Measurements from ENCODE around the gene RALGAPA1. TPM values are rescaled to one million over a fixed set of nuclear protein-coding genes. Genes with fewer than 3 reads are reported as not detected.

The RALGAPA1 gene
- total and polyA plus RNA-seq, 7 donors: 10.2 to 89.9 (median 58.6) TPM

DNA sequence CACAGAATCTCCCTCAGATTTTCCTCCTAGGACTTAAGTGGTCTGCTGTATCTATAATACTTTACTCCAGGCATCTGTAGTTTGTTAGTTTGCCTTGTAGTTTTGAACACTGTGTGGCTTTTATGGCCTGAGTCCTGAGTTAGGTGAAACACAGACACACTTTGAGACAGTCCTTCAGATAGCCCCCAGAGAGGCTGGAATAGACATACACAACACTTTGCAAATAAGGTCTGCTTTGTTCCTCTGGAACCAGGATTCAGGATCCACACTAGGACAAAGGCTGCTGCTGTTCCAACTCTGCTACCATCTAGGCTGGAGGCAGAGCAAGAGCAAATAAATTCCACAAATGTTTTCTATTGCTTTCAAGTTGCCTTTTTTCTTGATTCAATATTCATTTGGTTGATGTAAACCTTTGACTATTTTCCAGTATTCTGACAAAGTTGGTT is 316.5 kb downstream of the RALGAPA1 start:
- H3K36me3 ChIP-seq: no peaks in the 10 kb centered on the region
- no peak for DNase-seq
- H3K4me1 ChIP-seq: no peaks in the 10 kb centered on the region
- TF ChIP-seq POLR2AphosphoS5 (IDR thresholded peaks at IDR 0.05) (no peak), POLR2A (IDR thresholded peaks at IDR 0.05) (no peak), EP300 (IDR thresholded peaks at IDR 0.05) (no peak)
- TF ChIP-seq, protein P1, sequence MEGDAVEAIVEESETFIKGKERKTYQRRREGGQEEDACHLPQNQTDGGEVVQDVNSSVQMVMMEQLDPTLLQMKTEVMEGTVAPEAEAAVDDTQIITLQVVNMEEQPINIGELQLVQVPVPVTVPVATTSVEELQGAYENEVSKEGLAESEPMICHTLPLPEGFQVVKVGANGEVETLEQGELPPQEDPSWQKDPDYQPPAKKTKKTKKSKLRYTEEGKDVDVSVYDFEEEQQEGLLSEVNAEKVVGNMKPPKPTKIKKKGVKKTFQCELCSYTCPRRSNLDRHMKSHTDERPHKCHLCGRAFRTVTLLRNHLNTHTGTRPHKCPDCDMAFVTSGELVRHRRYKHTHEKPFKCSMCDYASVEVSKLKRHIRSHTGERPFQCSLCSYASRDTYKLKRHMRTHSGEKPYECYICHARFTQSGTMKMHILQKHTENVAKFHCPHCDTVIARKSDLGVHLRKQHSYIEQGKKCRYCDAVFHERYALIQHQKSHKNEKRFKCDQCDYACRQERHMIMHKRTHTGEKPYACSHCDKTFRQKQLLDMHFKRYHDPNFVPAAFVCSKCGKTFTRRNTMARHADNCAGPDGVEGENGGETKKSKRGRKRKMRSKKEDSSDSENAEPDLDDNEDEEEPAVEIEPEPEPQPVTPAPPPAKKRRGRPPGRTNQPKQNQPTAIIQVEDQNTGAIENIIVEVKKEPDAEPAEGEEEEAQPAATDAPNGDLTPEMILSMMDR (IDR thresholded peaks at IDR 0.05): no peak
- intact Hi-C loops (cut with DNase I): no loop called here
- H3K27ac ChIP-seq: no peak overlapping the region
- H3K9me3 ChIP-seq: peaks cover 0 to 7% (median 5%) of the 10 kb centered on the region in 4 donors
- H3K4me3 ChIP-seq: no peak overlapping the region
- H3K27me3 ChIP-seq: no peaks in the 10 kb centered on the region

Small RNAs within 50 kb of the gene (small RNA-seq; reads per million reads assigned to genes)
- 0 reads per million in 3 donors for gene RF00322

Other genes with a start within 250 kb of the RALGAPA1 start
- 10 to 100 TPM in 2 of 4 donors, 1 to 10 TPM in 2; 5.8 to 10.5 (median 9.7) TPM for gene BRMS1L, start 17.0 kb upstream of the RALGAPA1 start, total RNA-seq
- 1 to 10 TPM; 4.2 to 4.6 (median 4.4) TPM for gene BRMS1L, start 17.0 kb upstream of the RALGAPA1 start, polyA plus RNA-seq

Data from sigmoid colon (tissue), 7 donors.